Embryonic facial prominence (tissue), 1 donor: ENCODE results near the gene EVC2.

Source experiments
- DNase-seq: peaks from one replicate; pipeline ENCODE4 v3.0.0-alpha.2; 2016; ENCODE audit errors: extremely low spot score

EVC2 gene

DNA sequence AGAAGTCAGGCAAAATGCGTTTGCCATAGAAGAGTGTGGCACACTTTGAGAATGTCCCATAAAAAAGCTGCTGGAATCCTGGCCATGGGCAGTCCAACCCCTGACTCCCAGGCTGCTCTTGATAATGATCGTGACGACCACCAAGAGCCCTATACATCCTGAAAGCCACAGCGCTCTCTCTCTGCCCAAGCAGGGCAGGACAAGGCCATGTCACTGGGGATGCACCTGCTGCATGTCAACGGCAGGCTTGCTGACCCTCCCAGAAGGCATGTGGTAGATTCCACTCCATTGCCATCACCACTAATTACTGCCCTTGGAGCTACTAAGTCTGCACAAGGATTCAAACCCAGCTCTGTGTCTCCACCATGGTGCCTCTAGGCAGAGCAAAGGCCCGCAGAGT, 144.5 kb downstream of the EVC2 start:
- DNase-seq: no peak

DNA sequence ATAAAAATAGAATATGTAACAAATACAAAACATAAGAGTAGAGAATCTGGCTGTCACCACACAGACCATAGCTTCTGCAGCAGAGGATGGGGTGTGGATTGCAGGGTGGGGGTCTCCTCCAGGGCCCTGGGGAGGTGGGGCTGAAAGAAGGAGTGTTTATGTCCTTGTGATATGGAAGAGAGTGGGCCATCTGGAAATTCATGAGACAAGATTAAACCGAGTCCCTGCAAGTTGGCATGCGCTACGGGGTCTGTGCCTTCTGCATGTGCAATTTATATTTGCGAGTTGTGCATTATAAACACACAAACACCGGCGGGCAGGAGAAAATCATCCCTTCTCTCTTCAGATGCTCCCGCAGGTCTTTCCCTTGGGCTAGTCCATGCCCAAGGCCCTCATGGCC, 145.9 kb downstream of the EVC2 start:
- no peak for DNase-seq

DNA sequence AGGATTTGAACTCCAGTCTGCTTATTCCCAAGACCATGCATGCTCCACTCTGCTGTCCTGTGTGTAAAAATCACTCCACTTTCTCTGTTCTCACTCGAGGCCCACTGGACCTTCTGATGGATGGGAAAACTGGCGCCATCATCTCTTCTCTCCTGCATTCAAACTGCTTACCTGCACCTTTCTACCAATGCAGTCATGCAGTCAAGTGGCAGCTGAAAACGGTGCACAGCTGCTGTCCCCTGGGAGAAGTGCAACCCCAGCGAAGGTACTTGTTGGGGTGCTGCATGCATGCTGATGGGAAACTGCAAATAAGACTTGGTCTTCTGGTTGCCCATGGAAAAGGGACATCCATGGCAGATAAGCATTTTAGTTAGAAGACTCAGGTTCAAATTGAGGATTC, 147.1 kb downstream of the EVC2 start:
- DNase-seq: no peak

DNA sequence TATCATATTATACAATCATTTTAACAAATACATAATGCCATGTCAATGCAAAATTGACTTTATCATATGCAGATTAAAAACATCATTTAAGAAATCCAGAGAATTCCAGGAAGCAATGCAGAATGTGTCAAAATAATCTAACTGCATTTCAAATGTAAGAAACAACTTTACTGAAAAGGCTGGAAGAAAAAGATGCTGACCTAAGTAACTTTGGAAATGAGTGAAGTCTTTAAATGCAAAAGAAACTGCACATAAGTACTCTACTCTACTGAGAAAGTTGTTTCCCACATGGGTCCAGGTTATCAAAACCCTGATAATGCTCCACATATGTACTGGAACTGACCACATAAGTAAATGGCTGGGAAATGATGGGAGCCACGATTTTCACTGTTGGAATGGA, 149.9 kb downstream of the EVC2 start:
- no peak for DNase-seq

DNA sequence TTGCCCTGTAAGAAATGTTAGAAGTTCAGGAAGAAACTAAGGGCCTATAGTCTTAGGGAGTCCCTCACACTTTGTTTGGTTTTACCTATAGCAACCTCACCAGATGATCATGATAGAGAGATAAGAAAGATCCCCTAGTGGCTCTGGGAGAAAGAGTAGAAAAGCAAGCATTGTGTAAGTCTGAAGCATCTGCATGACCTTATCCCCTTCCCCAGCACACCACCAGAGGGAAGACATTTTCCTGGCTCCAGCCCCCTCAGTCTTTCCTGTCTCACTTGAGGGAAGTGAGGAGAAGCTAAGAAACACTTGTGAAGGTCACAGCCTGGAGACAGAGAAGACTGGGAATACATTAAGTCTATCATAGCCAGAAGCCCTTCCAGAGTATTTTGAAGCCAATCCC, 154.0 kb downstream of the EVC2 start:
- no peak for DNase-seq

DNA sequence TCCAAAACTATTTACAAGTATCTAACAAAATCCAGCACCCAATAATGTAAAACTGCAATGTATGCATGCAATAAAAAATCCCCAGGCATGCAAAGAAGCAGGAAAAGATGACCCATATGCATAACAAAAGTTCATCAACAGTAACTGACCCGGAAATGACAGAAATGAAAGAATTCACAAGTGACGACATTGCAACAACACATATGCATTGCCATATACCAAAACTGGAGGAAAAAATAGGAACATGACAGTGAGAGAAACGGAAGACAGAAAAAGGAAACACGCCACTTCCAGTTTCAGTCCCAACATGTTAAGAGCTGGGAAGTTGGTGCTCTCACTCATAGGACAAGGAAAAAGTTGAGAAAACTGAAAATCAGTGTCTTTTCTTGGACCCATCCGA, 154.6 kb downstream of the EVC2 start:
- DNase-seq: no peak

DNA sequence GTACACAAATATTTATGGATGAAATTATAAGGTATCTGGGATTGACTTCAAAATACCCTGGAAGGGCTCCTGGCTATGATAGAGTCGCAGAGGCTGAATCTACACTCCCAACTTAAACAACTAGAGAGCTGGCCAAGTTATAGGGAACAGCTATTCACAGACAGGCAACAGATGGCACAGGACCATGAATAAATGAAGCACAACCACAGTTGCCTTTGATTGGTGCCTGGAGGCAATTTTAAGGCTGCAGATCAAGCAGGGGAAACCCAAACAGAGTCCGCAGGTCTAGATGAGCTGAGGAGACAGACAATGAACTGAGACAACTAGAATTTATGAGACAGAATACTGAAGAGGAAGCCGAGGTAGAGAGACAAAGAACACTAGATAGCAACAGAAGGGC, 155.9 kb downstream of the EVC2 start:
- no peak for DNase-seq

DNA sequence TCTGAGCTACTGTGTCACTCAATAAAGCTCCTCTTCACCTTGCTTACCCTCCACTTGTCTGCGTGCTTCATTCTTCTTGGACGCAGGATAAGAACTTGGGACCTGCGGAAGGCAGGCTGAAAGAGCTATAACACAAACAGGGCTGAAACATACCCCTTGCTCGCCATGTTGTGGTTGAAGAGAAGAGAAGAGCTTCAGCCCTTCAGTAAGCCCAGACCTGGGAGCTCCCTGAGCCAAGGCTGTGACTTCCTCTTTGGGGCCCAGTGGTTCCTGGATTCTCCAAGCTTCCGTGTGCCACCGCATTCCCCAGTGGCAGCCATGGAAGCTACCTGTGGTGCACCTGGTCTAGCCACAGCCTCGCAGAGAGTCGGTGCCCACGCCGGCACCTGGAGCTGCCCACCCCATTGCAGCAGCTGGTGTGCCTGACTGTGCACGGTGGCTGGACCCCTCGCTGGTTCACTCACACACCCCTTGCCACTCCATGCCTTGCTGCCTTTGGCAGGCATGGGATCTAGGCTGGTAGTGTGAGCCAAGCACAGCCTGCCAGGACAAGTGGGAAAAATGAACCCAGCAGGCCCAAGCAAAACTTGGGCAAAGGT, 160.6 kb downstream of the EVC2 start:
- no peak for DNase-seq

DNA sequence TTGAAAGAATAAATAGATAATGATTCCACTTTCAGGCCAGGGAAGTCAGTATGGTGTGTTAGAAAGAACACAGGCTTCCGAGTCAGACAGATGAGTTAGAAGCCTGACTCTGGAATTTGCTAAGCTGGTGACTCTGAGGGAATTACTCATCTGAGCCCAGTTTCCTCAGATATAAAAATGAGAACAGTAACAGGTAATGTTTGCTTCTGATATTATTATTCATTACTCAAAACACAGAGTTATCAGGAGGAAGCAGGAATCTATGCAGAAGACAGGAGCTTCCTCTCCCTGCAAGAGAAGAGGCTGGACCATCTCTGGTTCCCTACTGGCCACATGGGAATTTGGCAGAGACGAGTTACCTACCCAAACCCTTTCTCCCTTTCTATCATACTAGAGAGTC, 163.1 kb downstream of the EVC2 start:
- no peak for DNase-seq

DNA sequence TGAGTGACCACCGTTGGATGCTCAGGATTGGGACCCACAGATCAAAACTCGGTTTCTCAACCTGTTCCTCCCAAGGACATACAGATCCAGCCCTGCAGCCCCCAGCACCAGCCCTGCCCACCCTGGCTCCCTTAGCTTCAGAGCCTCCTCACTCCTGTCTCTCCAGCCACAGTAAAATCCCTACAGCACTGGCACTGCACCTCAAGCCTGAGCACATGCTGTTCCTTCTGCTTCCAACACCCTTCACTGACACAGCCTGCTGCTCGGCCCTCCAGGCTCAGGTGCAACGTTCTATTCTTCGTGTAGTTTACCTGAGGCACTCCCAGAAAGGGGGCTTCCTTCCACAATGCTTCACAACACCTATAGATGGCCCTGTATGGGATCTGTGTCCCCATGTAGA, 163.6 kb downstream of the EVC2 start:
- no peak for DNase-seq

DNA sequence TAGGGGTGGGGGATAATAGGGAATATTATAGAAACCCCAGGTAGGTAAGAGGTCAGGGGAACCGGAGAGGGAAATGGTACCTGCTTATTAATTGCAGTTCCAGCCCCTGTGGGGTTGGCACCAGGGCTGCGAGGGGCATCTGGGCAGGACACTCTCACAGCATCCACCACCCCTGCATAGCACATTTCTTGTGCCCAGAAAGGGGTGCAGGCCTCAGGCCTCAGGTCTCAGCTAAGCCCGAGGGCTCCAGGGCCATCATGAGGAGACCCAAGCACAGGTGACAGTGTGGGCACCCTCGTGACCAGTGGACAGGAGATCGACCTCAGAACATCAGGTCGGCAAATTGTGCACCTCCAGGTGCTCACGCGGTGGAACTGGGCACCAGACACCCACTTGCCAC, 164.7 kb downstream of the EVC2 start:
- no peak for DNase-seq

DNA sequence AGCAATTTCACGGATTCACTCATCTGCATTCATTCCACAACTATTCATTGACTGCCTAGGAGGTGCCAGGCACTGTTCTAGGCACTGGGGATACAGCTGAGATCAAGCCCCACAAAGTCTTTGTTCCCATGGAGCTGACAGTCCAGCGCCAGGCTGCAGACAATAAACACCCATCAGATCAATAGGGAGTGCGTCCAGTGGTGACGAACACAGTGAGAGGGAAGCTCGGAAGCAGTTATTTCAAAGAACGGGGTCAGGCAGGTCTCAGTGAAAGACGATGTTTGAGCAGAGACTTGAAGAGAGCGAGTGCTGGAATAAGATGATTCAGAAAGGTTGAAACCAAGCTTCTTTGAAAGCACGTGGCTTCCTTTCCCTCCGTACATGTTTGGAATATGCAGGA, 167.2 kb downstream of the EVC2 start:
- no peak for DNase-seq

DNA sequence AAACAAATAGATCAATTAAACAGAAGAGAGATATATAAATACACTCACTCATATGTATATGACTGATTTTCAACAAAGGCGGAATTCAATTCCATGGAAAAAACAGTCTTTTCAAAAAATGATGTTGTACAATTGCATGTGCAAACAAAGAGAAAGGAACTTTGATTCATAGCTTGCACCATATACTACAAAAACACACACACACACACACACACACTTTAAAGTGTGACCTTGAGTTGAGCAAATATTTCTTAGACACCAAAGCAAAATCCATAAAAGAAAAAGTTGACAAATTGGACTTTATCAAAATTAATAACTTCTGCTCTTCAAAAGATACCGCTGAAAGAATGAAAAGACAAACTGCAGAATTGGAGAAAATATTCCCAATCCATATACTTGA, 168.8 kb downstream of the EVC2 start:
- no peak for DNase-seq

DNA sequence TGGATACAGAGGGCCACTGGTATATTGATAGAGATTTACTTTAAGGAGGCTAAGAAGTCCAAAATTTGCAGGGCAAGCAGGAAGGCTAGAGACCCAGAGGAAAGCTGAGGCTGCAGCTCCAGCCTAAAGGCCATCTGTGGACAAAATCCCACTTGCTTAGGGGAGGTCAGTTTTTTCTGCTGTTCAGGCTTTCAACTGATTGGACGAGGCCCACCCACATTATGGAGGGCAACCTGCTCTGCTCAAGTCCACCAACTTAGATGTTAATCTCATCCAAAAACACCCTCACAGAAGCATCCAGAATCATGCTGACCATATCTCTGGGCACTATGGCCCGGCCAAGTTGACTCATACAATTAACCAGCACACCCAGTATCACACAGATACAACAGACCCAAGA, 176.3 kb downstream of the EVC2 start:
- DNase-seq: no peak

DNA sequence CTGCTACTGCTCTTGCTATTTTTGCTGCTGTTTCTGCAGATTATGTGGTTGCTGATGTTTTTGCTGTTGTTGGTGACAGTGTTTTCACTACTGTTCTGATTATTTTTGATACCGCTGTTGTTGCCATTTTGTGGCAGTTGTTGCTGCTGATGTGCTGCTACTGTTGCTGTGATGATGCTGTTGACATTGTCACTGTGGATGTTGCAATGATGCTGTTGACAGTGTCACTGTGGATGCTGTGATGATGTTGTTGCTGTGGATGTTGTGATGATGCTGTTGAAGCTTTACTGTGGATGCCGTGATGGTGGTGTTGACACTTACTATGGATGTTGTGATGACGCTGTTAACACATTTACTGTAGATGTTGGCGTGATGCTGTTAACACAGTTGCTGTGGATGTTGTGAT, 180.3 kb downstream of the EVC2 start:
- DNase-seq: no peak

DNA sequence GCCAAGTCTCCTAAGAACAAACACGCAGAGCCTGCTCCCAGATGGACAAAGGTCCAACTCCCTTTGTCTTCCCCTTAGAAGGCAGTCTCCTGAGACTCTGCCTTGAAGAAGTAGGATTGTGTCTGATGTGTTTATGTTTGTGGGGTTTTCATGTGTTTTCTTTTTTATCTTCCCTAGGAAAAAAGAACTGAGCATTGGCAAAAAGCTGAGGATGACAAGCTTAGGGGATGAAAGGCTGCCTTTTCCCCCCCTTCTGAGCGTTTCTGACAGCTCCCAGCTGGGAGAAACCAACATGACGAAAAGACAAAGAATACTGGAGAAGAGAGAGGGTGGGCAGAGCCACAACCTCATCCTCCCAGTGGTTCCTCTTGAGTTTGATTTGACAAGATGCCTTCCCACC, 181.1 kb downstream of the EVC2 start:
- DNase-seq: no peak

DNA sequence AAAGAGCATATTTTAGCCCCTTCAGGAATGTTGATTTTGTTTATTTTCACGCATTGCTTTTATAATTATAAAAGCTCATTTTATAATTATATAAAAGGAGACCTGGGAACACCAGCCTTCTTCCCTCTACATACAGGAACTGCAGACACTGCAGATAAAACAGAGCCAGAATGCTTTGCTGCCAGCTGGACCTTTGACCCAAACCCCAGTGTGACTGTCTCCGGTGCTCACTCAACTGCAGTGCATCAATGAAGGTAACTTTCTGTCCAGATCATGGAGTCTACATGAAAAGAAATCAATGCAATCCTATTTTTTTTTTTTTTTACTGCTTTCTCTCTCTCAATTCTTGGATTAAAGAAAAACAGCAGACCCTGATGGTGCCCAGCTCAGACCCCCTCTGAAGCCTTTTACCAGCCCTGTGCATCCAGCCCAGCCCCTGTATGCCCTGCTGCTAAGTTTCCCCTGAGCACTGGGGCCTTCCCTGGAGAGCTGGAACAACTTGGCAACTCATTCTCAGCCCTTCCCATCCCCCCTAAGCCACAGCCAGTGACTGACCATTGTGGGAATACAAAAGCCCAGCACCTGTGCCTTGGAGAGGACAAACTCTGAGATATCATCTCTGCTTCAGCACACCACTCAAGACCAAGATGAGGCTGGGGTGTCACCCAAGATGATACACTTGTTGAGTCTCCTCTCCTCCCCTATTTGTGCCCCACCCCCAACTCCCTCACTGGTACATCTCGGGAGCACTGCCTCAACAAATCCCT, 182.1 kb downstream of the EVC2 start:
- no peak for DNase-seq

DNA sequence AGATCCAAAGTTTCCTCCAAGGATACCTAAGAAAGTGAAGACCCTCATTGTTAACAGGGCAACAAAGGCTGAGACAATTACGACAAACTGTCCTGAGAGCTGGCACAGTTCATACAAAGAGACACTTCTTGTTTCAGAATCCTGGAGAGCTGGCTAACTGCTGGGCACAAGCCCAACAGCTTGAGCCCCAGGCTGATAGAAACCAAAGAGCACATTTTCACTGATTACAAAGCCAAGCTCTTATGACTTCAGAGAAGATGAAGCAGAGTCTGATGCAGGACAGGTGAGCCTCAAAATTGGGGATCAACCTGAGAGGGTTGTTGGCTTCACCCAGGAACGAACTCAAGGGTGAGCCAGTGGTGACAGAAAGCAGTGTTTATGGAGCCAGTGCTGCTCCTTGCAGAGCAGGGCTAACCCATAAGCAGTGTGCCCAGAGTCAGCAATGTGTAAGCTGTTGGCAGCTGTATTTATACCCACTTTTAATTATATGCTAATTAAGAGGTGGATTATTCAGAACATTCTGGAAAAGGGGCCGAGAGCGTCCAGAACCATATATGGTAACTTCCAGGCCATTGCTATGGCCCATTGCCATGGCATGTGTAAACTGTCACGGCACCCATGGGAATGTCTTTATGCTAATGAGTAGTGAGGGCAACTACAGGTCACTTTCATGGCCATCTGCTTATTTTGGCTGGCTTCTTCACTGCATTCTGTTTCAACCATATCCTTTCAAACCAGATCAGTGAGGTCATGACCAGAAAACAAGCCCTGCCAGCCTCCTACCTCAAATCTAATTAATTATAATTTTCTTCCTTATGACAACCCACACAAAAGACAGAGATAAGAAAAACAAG, 183.7 kb downstream of the EVC2 start:
- no peak for DNase-seq

DNA sequence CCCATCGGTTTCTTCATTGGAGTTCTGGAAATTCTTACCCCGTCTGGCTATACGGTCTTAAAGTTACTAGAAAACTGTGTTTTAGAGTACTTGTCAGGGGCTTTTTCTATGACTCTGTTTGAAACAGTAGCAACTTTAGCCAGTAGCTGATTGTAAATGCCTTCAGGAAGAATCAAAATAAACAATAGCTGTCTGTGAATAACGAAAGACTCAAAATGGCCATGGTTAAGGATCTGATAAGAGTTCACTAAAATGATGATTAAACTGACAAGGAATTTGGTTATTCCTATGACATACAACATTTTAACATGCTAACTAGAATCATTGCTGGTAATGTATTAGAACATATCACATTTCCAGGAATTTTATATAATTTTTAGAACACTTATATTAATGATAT, 191.0 kb downstream of the EVC2 start:
- no peak for DNase-seq

DNA sequence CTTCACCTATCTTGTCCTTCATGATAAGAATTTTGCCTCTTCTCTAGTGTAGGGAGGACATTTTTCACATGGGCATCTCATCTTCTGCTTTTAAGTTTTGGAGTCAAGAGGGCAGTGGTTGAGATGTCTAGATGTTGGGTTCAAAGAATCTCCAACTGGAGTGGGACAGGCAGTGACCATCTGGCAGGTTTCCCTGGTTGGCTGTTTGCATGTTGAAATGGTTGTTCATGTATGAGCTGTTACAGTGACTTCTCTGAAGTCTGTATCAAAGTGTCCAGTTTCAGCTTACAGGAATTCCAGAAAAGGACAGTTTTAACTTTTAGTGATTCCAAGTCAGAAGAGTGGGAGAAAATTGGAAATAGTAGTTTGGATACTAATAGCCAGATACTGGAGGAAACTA, 192.7 kb downstream of the EVC2 start:
- DNase-seq: no peak
